NCI-H82 treated with DMSO at 0.1 percent for 48 hours (cell line): ENCODE data around the gene ZFP91.

Source experiments
- DNase-seq: peaks from one replicate; lab custom pipeline; 2025; ENCODE audit not compliant: unreplicated experiment; lab: John Stamatoyannopoulos, UW

The ZFP91 gene

DNA sequence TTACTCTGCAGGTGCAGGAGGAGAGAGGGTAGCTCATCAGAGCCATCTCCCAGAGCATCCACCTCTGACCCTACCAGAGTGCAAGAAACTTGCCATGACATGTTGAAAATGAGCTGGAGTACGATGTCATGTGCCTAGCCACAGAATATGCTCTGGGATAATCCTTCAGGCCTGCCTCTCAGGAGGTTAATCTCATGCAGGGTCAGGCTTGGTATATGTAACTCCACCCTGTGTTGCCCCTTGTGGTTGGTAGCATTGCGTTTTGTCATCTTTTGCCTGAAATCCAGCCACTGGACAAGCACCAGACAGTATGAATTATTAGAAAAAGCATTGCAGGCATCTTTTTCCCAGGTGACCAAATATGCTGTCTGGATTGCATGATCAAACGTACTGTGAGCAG lies 79.8 kb downstream of the ZFP91 start:
- no peak for DNase-seq

DNA sequence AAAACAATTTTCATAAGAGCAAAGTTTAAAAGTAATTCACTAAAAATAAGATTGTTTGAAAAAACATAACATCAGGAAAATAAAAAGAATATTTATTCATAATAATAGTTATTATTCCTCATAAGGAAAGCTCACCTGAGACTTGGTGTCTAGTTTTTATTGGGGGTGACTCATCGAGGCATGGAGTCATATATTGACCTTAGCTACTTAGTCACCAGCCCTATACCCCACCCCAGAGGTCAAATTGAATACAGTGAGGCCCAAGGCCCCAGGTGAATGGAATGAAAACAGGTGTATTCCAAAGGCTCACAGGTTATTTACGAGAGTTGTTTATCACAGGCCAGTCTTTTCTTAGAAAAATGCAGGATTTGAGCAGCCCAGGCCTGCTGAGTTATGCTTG lies 80.5 kb downstream of the ZFP91 start:
- no peak for DNase-seq

DNA sequence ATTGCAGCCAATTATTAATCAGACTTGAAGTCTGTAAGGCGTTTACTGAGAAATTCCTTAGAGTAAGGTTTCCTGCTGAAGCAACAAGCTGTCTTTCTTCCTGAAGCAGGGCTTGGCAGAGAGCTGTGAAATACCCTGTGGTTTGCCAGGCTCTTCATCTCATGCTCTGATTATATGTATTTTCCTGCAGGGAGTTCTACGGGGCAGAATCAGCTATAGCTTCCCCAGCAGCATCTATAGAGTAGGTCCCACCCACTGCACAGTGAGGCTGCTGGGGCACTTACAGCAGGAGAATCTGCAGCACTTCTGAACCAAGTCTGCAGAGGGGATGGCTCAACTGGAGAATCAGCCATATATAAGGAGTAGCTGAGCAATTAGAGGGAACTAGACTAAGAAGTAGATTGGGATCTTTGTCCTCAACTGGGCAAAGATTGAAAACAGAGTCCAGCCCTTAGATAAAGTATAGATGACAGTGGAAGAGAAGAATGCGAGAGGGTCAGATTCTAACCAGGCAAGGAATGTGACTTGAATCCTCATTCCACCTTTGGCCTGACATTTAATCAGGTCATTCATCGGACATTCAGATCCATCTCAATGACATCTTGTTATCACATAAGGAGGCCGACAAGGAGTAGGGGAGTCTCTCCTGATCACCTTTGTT lies 81.2 kb downstream of the ZFP91 start:
- DNase-seq, result no peak
